ENCODE measurements around the gene PHF21A. TPM values are rescaled to one million over a fixed set of nuclear protein-coding genes. Genes with fewer than 3 reads are reported as not detected.
"Not testable (repeated sequence)": the region's sequence is repeated elsewhere in the genome, so short reads cannot be mapped to it uniquely, and the experiment has no call there.

The PHF21A gene
- total RNA-seq, 4 donors from 2014 or later = 16.1 to 73.0 (median 22.1) TPM

GRCh38 chr11:45982656-45983470, 138.4 kb downstream of the PHF21A start:
- ATAC-seq (ENCODE audit: low FRiP score) (no peak), DNase-seq (ENCODE audit: low spot score) (no peak)
- no peak for TF ChIP-seq CTCF (IDR thresholded peaks at IDR 0.05)

- ATAC-seq (ENCODE audit: low FRiP score); DNase-seq (ENCODE audit: low spot score): not testable (repeated sequence)
Measured at GRCh38 chr11:45981826-45982225, 139.4 kb downstream of the PHF21A start.

- no peak for ATAC-seq (ENCODE audit: low FRiP score)
- DNase-seq (ENCODE audit: low spot score) = no peak
- no peak for TF ChIP-seq CTCF (IDR thresholded peaks at IDR 0.05)
Measured at GRCh38 chr11:45974806-45975205, 146.4 kb downstream of the PHF21A start.

- no peak for TF ChIP-seq CTCF (IDR thresholded peaks at IDR 0.05)
- ATAC-seq (ENCODE audit: low FRiP score) (no peak), DNase-seq (ENCODE audit: low spot score) (no peak)
Measured at GRCh38 chr11:45973601-45974000, 147.7 kb downstream of the PHF21A start.

GRCh38 chr11:45968901-45969300, 152.4 kb downstream of the PHF21A start:
- no peak for TF ChIP-seq CTCF (IDR thresholded peaks at IDR 0.05)
- ATAC-seq (ENCODE audit: low FRiP score) (no peak), DNase-seq (ENCODE audit: low spot score) (no peak)

GRCh38 chr11:45967506-45967905, 153.7 kb downstream of the PHF21A start:
- ATAC-seq (ENCODE audit: low FRiP score) = no peak

GRCh38 chr11:45964911-45965389, 156.3 kb downstream of the PHF21A start:
- ATAC-seq (ENCODE audit: low FRiP score) (peak; percentile 92), DNase-seq (ENCODE audit: low spot score) (no peak)
- peak in 2 of 3 donors; percentile 33 to 74 for TF ChIP-seq CTCF (IDR thresholded peaks at IDR 0.05)

More at GRCh38 chr11:45967506-45967905, 153.7 kb downstream of the PHF21A start:
- DNase-seq (ENCODE audit: low spot score) = no peak
- TF ChIP-seq CTCF (IDR thresholded peaks at IDR 0.05) = no peak
